B cell (primary cell): ENCODE results near the gene CIDEC.

Source experiments
- CTCF ChIP-seq: fragments of 200-600 bp; IDR thresholded peaks from one replicate; pipeline ENCODE4 v1.8.0; 2022; ENCODE audit warnings: antibody characterized with exemption, mild to moderate bottlenecking
- EZH2 ChIP-seq: IDR thresholded peaks from 2 replicates; pipeline ENCODE4 v1.6.1; 2012; ENCODE audit warnings: borderline replicate concordance, low read depth, mild to moderate bottlenecking, moderate library complexity, low read length; ENCODE audit not compliant: insufficient read depth, poor library complexity, severe bottlenecking

- TF ChIP-seq CTCF (no peak), EZH2 (no peak)
These were observed 33.8 kb downstream of the CIDEC start for GRCh38 chr3:9846231-9846630.
